OCI-LY3 (cell line): ENCODE data around the gene UCN2.

Experiments
- EZH2phosphoT487 ChIP-seq: fragments of 200-600 bp; shearing (Covaris generic); IDR thresholded peaks from 2 replicates; pipeline ENCODE4 v1.6.1; 2018; ENCODE audit warnings: antibody characterized with exemption, mixed run types, low read depth
- TF ChIP-seq, protein P1 (sequence below): fragments of 200-600, 300-600 bp; sonication (generic); IDR thresholded peaks from 2 replicates; pipeline ENCODE4 v1.5.1; 2014; ENCODE audit warnings: antibody characterized with exemption, low read length, low read depth

- TF ChIP-seq, protein P1, sequence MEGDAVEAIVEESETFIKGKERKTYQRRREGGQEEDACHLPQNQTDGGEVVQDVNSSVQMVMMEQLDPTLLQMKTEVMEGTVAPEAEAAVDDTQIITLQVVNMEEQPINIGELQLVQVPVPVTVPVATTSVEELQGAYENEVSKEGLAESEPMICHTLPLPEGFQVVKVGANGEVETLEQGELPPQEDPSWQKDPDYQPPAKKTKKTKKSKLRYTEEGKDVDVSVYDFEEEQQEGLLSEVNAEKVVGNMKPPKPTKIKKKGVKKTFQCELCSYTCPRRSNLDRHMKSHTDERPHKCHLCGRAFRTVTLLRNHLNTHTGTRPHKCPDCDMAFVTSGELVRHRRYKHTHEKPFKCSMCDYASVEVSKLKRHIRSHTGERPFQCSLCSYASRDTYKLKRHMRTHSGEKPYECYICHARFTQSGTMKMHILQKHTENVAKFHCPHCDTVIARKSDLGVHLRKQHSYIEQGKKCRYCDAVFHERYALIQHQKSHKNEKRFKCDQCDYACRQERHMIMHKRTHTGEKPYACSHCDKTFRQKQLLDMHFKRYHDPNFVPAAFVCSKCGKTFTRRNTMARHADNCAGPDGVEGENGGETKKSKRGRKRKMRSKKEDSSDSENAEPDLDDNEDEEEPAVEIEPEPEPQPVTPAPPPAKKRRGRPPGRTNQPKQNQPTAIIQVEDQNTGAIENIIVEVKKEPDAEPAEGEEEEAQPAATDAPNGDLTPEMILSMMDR = no peak
- no peak for TF ChIP-seq EZH2phosphoT487
Observed at GRCh38 chr3:48601622-48601994, 38.0 kb upstream of the UCN2 start.
